Activated B cell treated with CpG ODN at 0.5 μM for 24 hours (primary cell): ENCODE measurements around the gene MGRN1. TPM values are rescaled to one million over a fixed set of nuclear protein-coding genes. Genes with fewer than 3 reads are reported as not detected.

ENCODE experiments used
- ATAC-seq: fragments of 200-7000 bp; cut with Tn5 transposase; one replicate; pipeline ENCODE4 v1.10.0; 2021; ENCODE audit warnings: low read depth, mild to moderate bottlenecking, moderate library complexity
- CTCF ChIA-PET: fragments of 350-600 bp; sonication (Branson Sonifier 250); formaldehyde crosslinking; loops from one replicate; lab custom pipeline; 2021; ENCODE audit warnings: antibody characterized with exemption; lab: Charles Lee
- POLR2A ChIA-PET: fragments of 350-600 bp; sonication (Branson Sonifier 250); formaldehyde crosslinking; loops from one replicate; lab custom pipeline; 2021; ENCODE audit warnings: antibody characterized with exemption; lab: Charles Lee
- DNase-seq: peaks from one replicate; pipeline ENCODE4 v3.0.0; 2022
- H3K27ac Mint-ChIP-seq: one replicate; pipeline ENCODE4 v1.8.0; 2020; ENCODE audit warnings: mixed read lengths
- H3K27me3 Mint-ChIP-seq: one replicate; pipeline ENCODE4 v1.8.0; 2021; ENCODE audit warnings: mixed read lengths
- H3K36me3 Mint-ChIP-seq: one replicate; pipeline ENCODE4 v1.8.0; 2021; ENCODE audit warnings: low read depth, mixed read lengths
- H3K4me1 Mint-ChIP-seq: one replicate; pipeline ENCODE4 v1.8.0; 2021; ENCODE audit warnings: mixed read lengths
- H3K4me3 Mint-ChIP-seq: one replicate; pipeline ENCODE4 v1.8.0; 2020; ENCODE audit warnings: mild to moderate bottlenecking, mixed read lengths
- H3K9me3 Mint-ChIP-seq: one replicate; pipeline ENCODE4 v1.8.0; 2020; ENCODE audit warnings: mixed read lengths
- intact Hi-C: fragments of 100-400 bp; cut with micrococcal nuclease; formaldehyde crosslinking; loops from one replicate; pipeline ENCODE4 v1.15.1; 2024
- total RNA-seq: library from RNA; stranded (reverse); gene quantifications from 2 replicates; pipeline ENCODE4 v1.2.3, GENCODE V29; 2022
- TF ChIP-seq, protein P1 (sequence below): fragments of 200-600 bp; IDR thresholded peaks from one replicate; pipeline ENCODE4 v1.8.0; 2022; ENCODE audit warnings: antibody characterized with exemption, mild to moderate bottlenecking

Gene MGRN1
- total RNA-seq, 1 donor from 2014 or later = 88.6 TPM

GRCh38 chr16:4694642-4695451, 70.2 kb downstream of the MGRN1 start:
- POLR2A ChIA-PET = interaction anchor here (0.5 to 1.5 kb wide), 6 partner anchors 40 to 1116 kb away, joined by 3 to 9 read pairs (median 4); partner anchors contain the start of genes ANKS3, DNAAF8, MGRN1 and ROGDI
- H3K27ac Mint-ChIP-seq = peak overlapping the region; percentile 46
- TF ChIP-seq, protein P1, sequence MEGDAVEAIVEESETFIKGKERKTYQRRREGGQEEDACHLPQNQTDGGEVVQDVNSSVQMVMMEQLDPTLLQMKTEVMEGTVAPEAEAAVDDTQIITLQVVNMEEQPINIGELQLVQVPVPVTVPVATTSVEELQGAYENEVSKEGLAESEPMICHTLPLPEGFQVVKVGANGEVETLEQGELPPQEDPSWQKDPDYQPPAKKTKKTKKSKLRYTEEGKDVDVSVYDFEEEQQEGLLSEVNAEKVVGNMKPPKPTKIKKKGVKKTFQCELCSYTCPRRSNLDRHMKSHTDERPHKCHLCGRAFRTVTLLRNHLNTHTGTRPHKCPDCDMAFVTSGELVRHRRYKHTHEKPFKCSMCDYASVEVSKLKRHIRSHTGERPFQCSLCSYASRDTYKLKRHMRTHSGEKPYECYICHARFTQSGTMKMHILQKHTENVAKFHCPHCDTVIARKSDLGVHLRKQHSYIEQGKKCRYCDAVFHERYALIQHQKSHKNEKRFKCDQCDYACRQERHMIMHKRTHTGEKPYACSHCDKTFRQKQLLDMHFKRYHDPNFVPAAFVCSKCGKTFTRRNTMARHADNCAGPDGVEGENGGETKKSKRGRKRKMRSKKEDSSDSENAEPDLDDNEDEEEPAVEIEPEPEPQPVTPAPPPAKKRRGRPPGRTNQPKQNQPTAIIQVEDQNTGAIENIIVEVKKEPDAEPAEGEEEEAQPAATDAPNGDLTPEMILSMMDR = no peak
- no peak for ATAC-seq
- intact Hi-C loops = loop anchor here (5.0 kb wide), 1 partner anchor 278 kb away; the partner anchor contains the start of gene CORO7
- DNase-seq = no peak
- CTCF ChIA-PET = interaction anchor here (1.9 kb wide), 1 partner anchor 39 kb away, joined by 5 read pairs; the partner anchor contains the start of genes ANKS3 and DNAAF8
- peak overlapping the region; percentile 76 for H3K4me3 Mint-ChIP-seq
- H3K9me3 Mint-ChIP-seq = no peaks in the 10 kb centered on the region
- no peaks in the 10 kb centered on the region for H3K27me3 Mint-ChIP-seq
- H3K4me1 Mint-ChIP-seq = peaks cover 9% of the 10 kb centered on the region
- H3K36me3 Mint-ChIP-seq = peaks cover 31% of the 10 kb centered on the region

DNA sequence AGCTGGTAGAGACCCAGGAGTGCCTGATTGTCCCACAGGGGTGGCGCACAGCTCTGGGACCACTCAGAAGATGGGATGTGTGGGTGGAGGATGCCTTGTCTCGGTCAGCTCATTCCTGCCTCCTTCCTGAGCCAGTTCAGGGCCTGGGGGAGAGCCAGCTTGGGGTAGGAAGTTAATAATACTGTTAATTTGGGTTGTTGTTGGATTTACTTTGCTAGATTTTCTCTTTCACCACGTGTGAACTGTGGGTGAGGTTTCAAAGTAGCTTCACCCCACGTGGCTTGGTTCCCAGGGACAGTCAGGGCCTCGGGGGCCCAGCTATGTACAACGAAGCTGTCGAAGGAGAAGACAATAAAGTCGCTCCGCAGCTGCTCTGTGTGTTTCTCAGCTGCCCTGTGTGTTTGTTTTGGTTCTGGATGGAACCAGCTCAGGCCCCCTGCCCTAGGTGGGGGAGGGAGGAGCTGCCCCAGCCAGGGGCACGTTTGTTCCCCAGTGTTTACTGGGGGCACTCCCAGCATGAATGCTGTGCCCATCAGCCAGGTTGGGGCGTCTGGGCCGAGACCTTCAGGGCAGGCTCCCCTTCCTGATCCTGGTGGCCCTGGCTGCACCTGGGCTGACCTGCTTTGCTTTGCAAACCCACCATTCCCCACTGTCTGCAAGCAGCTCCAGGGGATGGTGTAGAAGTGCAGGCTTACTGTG, 71.0 kb downstream of the MGRN1 start:
- intact Hi-C loops = no loop called here
- POLR2A ChIA-PET = interaction anchor here (1.0 to 1.5 kb wide), 3 partner anchors 39 to 80 kb away, joined by 3 to 5 read pairs (median 4); partner anchors contain the start of genes ANKS3, DNAAF8 and MGRN1
- DNase-seq (no peak), ATAC-seq (no peak)
- TF ChIP-seq, protein P1 = no peak
- Mint-ChIP-seq H3K4me1 (peaks cover 9% of the 10 kb centered on the region), H3K27ac (no peak overlapping the region), H3K4me3 (peak overlapping the region; percentile 60), H3K9me3 (no peaks in the 10 kb centered on the region), H3K36me3 (peaks cover 34% of the 10 kb centered on the region), H3K27me3 (no peaks in the 10 kb centered on the region)
- CTCF ChIA-PET = interaction anchor here (1.9 kb wide), 1 partner anchor 38 kb away, joined by 5 read pairs; the partner anchor contains the start of genes ANKS3 and DNAAF8

DNA sequence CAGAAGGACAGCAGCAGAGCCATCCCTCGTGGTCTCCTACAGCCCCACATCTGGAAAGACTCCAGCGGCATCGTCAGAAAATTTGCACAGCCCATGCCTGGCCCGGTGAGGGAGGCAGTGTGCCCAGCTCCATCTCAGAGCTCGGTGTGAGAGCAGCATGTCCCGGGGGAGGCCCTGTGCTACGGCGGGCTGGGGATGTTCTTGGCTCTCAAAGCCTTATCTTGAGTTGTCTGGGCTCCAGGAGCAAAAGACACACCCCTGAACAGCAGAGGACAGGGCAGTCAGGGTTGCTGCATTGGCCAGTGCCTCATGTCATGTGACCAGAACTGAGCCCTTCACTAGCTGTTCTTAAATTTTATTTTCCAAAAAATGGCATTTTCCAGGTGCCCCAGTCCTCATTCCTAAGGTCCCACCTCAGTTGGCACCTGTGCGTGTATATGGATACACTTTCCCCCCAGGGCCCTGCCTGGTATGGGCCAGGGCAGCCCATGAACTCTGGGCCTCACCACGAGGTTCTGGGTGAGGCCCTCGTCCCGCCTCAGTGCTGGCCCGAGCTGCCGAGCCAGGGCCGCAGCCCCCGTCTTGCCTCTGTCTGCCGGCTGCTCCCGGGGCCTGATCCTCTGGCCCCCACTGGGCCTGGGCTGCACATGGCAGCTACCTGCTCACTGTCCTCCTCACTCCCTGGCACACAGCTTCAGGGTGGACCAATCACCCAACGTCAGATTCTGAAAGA, 71.7 kb downstream of the MGRN1 start:
- H3K4me3 Mint-ChIP-seq = no peak overlapping the region
- POLR2A ChIA-PET = interaction anchor here (1.5 kb wide), 1 partner anchor 38 kb away, joined by 5 read pairs; the partner anchor contains the start of genes ANKS3 and DNAAF8
- DNase-seq = no peak

GRCh38 chr16:4696905-4697847, 72.5 kb downstream of the MGRN1 start:
- CTCF ChIA-PET = interaction anchor here (1.9 kb wide), 1 partner anchor 37 kb away, joined by 5 read pairs; the partner anchor contains the start of genes ANKS3 and DNAAF8
- H3K9me3 Mint-ChIP-seq = no peaks in the 10 kb centered on the region
- H3K4me3 Mint-ChIP-seq = no peak overlapping the region
- ATAC-seq (no peak), DNase-seq (no peak)
- TF ChIP-seq, protein P1 = no peak
- POLR2A ChIA-PET = no interaction called here
- intact Hi-C loops = no loop called here
- H3K27me3 Mint-ChIP-seq = no peaks in the 10 kb centered on the region
- no peak overlapping the region for H3K27ac Mint-ChIP-seq
- peaks cover 8% of the 10 kb centered on the region for H3K4me1 Mint-ChIP-seq
- H3K36me3 Mint-ChIP-seq = peaks cover 43% of the 10 kb centered on the region

More for the DNA sequence above, 71.7 kb downstream of the MGRN1 start:
- peaks cover 40% of the 10 kb centered on the region for H3K36me3 Mint-ChIP-seq
- TF ChIP-seq, protein P1 = no peak
- no peak for ATAC-seq
- H3K27ac Mint-ChIP-seq = no peak overlapping the region
- no peaks in the 10 kb centered on the region for H3K27me3 Mint-ChIP-seq
- CTCF ChIA-PET = interaction anchor here (1.9 kb wide), 1 partner anchor 38 kb away, joined by 5 read pairs; the partner anchor contains the start of genes ANKS3 and DNAAF8
- no peaks in the 10 kb centered on the region for H3K9me3 Mint-ChIP-seq
- H3K4me1 Mint-ChIP-seq = peaks cover 9% of the 10 kb centered on the region
- intact Hi-C loops = no loop called here
